ENCODE results near the gene PHAF1.

PHAF1 gene

GRCh38 chr16:67093098-67093726, 16.5 kb upstream of the PHAF1 start:
- Mint-ChIP-seq H3K36me3 (peaks cover 12% of the 10 kb centered on the region), H3K4me3 (no peak overlapping the region), H3K27ac (no peak overlapping the region), H3K27me3 (no peaks in the 10 kb centered on the region), H3K4me1 (no peaks in the 10 kb centered on the region), H3K9me3 (no peaks in the 10 kb centered on the region)
- no peak for ATAC-seq

GRCh38 chr16:67098599-67098998, 11.1 kb upstream of the PHAF1 start:
- H3K4me3 Mint-ChIP-seq: no peak overlapping the region
- H3K36me3 Mint-ChIP-seq: no peaks in the 10 kb centered on the region
- H3K27ac Mint-ChIP-seq: no peak overlapping the region
- H3K9me3 Mint-ChIP-seq: no peaks in the 10 kb centered on the region
- no peaks in the 10 kb centered on the region for H3K27me3 Mint-ChIP-seq
- ATAC-seq: no peak
- no peaks in the 10 kb centered on the region for H3K4me1 Mint-ChIP-seq

- no peak for ATAC-seq
- Mint-ChIP-seq H3K4me1 (peaks cover 21% of the 10 kb centered on the region), H3K27ac (no peak overlapping the region), H3K27me3 (no peaks in the 10 kb centered on the region), H3K36me3 (no peaks in the 10 kb centered on the region), H3K4me3 (no peak overlapping the region), H3K9me3 (no peaks in the 10 kb centered on the region)
These were observed 9.0 kb upstream of the PHAF1 start for GRCh38 chr16:67100569-67101310.

- H3K36me3 Mint-ChIP-seq: no peaks in the 10 kb centered on the region
- peaks cover 26% of the 10 kb centered on the region for H3K4me1 Mint-ChIP-seq
- no peak overlapping the region for H3K4me3 Mint-ChIP-seq
- H3K27me3 Mint-ChIP-seq: no peaks in the 10 kb centered on the region
- no peaks in the 10 kb centered on the region for H3K9me3 Mint-ChIP-seq
- no peak overlapping the region for H3K27ac Mint-ChIP-seq
- peak; percentile 27 for ATAC-seq
These were observed 8.2 kb upstream of the PHAF1 start for GRCh38 chr16:67101311-67102082.

GRCh38 chr16:67104061-67104460, 5.7 kb upstream of the PHAF1 start:
- no peak overlapping the region for H3K4me3 Mint-ChIP-seq
- no peaks in the 10 kb centered on the region for H3K9me3 Mint-ChIP-seq
- no peaks in the 10 kb centered on the region for H3K36me3 Mint-ChIP-seq
- no peak overlapping the region for H3K27ac Mint-ChIP-seq
- no peaks in the 10 kb centered on the region for H3K27me3 Mint-ChIP-seq
- H3K4me1 Mint-ChIP-seq: peaks cover 26% of the 10 kb centered on the region
- ATAC-seq: no peak

GRCh38 chr16:67104845-67105244, 4.9 kb upstream of the PHAF1 start:
- H3K27me3 Mint-ChIP-seq: no peaks in the 10 kb centered on the region
- H3K9me3 Mint-ChIP-seq: no peaks in the 10 kb centered on the region
- H3K4me1 Mint-ChIP-seq: peaks cover 31% of the 10 kb centered on the region
- no peak overlapping the region for H3K4me3 Mint-ChIP-seq
- ATAC-seq: no peak
- H3K36me3 Mint-ChIP-seq: no peaks in the 10 kb centered on the region
- peak overlapping the region; percentile 10 for H3K27ac Mint-ChIP-seq

GRCh38 chr16:67105246-67105645, 4.5 kb upstream of the PHAF1 start:
- ATAC-seq: no peak
- H3K4me3 Mint-ChIP-seq: no peak overlapping the region
- H3K36me3 Mint-ChIP-seq: no peaks in the 10 kb centered on the region
- peaks cover 33% of the 10 kb centered on the region for H3K4me1 Mint-ChIP-seq
- H3K27me3 Mint-ChIP-seq: no peaks in the 10 kb centered on the region
- no peaks in the 10 kb centered on the region for H3K9me3 Mint-ChIP-seq
- peak overlapping the region; percentile 10 for H3K27ac Mint-ChIP-seq

- no peak for ATAC-seq
- Mint-ChIP-seq H3K27ac (no peak overlapping the region), H3K4me1 (peaks cover 39% of the 10 kb centered on the region), H3K27me3 (no peaks in the 10 kb centered on the region), H3K4me3 (no peak overlapping the region), H3K9me3 (no peaks in the 10 kb centered on the region), H3K36me3 (no peaks in the 10 kb centered on the region)
These were observed 3.9 kb upstream of the PHAF1 start for GRCh38 chr16:67105881-67106280.

- H3K27ac Mint-ChIP-seq: no peak overlapping the region
- no peak for ATAC-seq
These were observed 1.3 kb upstream of the PHAF1 start for GRCh38 chr16:67108489-67108888.

GRCh38 chr16:67108931-67109406, 772 bp upstream of the PHAF1 start:
- ATAC-seq: no peak
- Mint-ChIP-seq H3K27me3 (no peaks in the 10 kb centered on the region), H3K27ac (peak overlapping the region; percentile 84), H3K36me3 (peaks cover 4% of the 10 kb centered on the region), H3K4me1 (peaks cover 53% of the 10 kb centered on the region), H3K9me3 (no peaks in the 10 kb centered on the region), H3K4me3 (peak overlapping the region; percentile 86)

More at GRCh38 chr16:67108489-67108888, 1.3 kb upstream of the PHAF1 start:
- no peaks in the 10 kb centered on the region for H3K27me3 Mint-ChIP-seq
- H3K9me3 Mint-ChIP-seq: no peaks in the 10 kb centered on the region
- peaks cover 56% of the 10 kb centered on the region for H3K4me1 Mint-ChIP-seq
- H3K4me3 Mint-ChIP-seq: no peak overlapping the region
- H3K36me3 Mint-ChIP-seq: peaks cover 4% of the 10 kb centered on the region

GRCh38 chr16:67111951-67112444, 2.3 kb downstream of the PHAF1 start:
- H3K9me3 Mint-ChIP-seq: no peaks in the 10 kb centered on the region
- ATAC-seq: no peak

GRCh38 chr16:67112591-67113399, 3.1 kb downstream of the PHAF1 start:
- no peak overlapping the region for H3K4me3 Mint-ChIP-seq
- no peaks in the 10 kb centered on the region for H3K27me3 Mint-ChIP-seq
- peaks cover 16% of the 10 kb centered on the region for H3K36me3 Mint-ChIP-seq
- ATAC-seq: no peak
- no peaks in the 10 kb centered on the region for H3K9me3 Mint-ChIP-seq
- H3K27ac Mint-ChIP-seq: no peak overlapping the region
- H3K4me1 Mint-ChIP-seq: peaks cover 54% of the 10 kb centered on the region

More at GRCh38 chr16:67111951-67112444, 2.3 kb downstream of the PHAF1 start:
- Mint-ChIP-seq H3K4me3 (no peak overlapping the region), H3K36me3 (peaks cover 16% of the 10 kb centered on the region), H3K4me1 (peaks cover 54% of the 10 kb centered on the region), H3K27me3 (no peaks in the 10 kb centered on the region), H3K27ac (no peak overlapping the region)

- Mint-ChIP-seq H3K27ac (peak overlapping the region; percentile 10), H3K36me3 (peaks cover 21% of the 10 kb centered on the region), H3K27me3 (no peaks in the 10 kb centered on the region), H3K4me3 (no peak overlapping the region), H3K4me1 (peaks cover 49% of the 10 kb centered on the region), H3K9me3 (no peaks in the 10 kb centered on the region)
- ATAC-seq: no peak
These were observed 5.1 kb downstream of the PHAF1 start for GRCh38 chr16:67114793-67115192.

GRCh38 chr16:67115639-67116038, 5.9 kb downstream of the PHAF1 start:
- Mint-ChIP-seq H3K4me3 (no peak overlapping the region), H3K36me3 (peaks cover 27% of the 10 kb centered on the region), H3K9me3 (no peaks in the 10 kb centered on the region), H3K4me1 (peaks cover 43% of the 10 kb centered on the region), H3K27me3 (no peaks in the 10 kb centered on the region), H3K27ac (no peak overlapping the region)
- no peak for ATAC-seq
